ENCODE results near the gene CDT1.
"Not testable (repeated sequence)": the region's sequence is repeated elsewhere in the genome, so short reads cannot be mapped to it uniquely, and the experiment has no call there.

Gene CDT1

GRCh38 chr16:88820385-88821025 lies 16.9 kb downstream of the CDT1 start:
- ChIA-PET CTCF (no interaction called here), POLR2A (ENCODE audit: low non-redundant PET) (interaction anchor here (0.8 kb wide), 1 partner anchor 76 kb away, joined by 5 read pairs; no protein-coding TSS in a partner anchor)
- TF ChIP-seq CTCF (conservative IDR thresholded peaks at IDR 0.05; ENCODE audit: low read depth): no peak
- H3K27ac ChIP-seq: peak overlapping the region; percentile 8; the same call in 1 of the 2 replicates
- DNase-seq (ENCODE audit: low spot score): no peak

- POLR2A ChIA-PET (ENCODE audit: low non-redundant PET): no interaction called here
- CTCF ChIA-PET: interaction anchor here (0.6 kb wide), 2 partner anchors 37 to 122 kb away, joined by 3 read pairs; no protein-coding TSS in a partner anchor
These were observed 17.7 kb downstream of the CDT1 start for GRCh38 chr16:88821168-88821850.

GRCh38 chr16:88822281-88823040 lies 18.9 kb downstream of the CDT1 start:
- CTCF ChIA-PET: no interaction called here
- POLR2A ChIA-PET (ENCODE audit: low non-redundant PET): no interaction called here

More at GRCh38 chr16:88821168-88821850, 17.7 kb downstream of the CDT1 start:
- DNase-seq (ENCODE audit: low spot score): no peak
- 0 out of 2 replicates have a peak overlapping the region, but pooled peaks have one; percentile 8 for H3K27ac ChIP-seq
- no peak for TF ChIP-seq CTCF (conservative IDR thresholded peaks at IDR 0.05; ENCODE audit: low read depth)

GRCh38 chr16:88823646-88824045 lies 20.1 kb downstream of the CDT1 start:
- POLR2A ChIA-PET (ENCODE audit: low non-redundant PET); H3K27ac ChIP-seq; CTCF ChIA-PET; DNase-seq (ENCODE audit: low spot score): not testable (repeated sequence)

More at GRCh38 chr16:88822281-88823040, 18.9 kb downstream of the CDT1 start:
- TF ChIP-seq CTCF (conservative IDR thresholded peaks at IDR 0.05; ENCODE audit: low read depth): no peak
- peak overlapping the region; percentile 11; the same call in 1 of the 2 replicates for H3K27ac ChIP-seq
- DNase-seq (ENCODE audit: low spot score): no peak

GRCh38 chr16:88824256-88825077 lies 20.9 kb downstream of the CDT1 start:
- ChIA-PET POLR2A (ENCODE audit: low non-redundant PET) (no interaction called here), CTCF (interaction anchor here (0.8 kb wide), 1 partner anchor 9 kb away, joined by 3 read pairs; no protein-coding TSS in a partner anchor)
- peak overlapping the region; percentile 83 for H3K27ac ChIP-seq
- TF ChIP-seq CTCF (conservative IDR thresholded peaks at IDR 0.05; ENCODE audit: low read depth): no peak
- no peak for DNase-seq (ENCODE audit: low spot score)

- peak overlapping the region; percentile 83 for H3K27ac ChIP-seq
- no peak for TF ChIP-seq CTCF (conservative IDR thresholded peaks at IDR 0.05; ENCODE audit: low read depth)
- ChIA-PET POLR2A (ENCODE audit: low non-redundant PET) (no interaction called here), CTCF (interaction anchor here (0.8 kb wide), 1 partner anchor 9 kb away, joined by 3 read pairs; no protein-coding TSS in a partner anchor)
- no peak for DNase-seq (ENCODE audit: low spot score)
These were observed 21.6 kb downstream of the CDT1 start for GRCh38 chr16:88825146-88825545.
